ENCODE measurements around the gene OSBP2.

Gene OSBP2, protein sequence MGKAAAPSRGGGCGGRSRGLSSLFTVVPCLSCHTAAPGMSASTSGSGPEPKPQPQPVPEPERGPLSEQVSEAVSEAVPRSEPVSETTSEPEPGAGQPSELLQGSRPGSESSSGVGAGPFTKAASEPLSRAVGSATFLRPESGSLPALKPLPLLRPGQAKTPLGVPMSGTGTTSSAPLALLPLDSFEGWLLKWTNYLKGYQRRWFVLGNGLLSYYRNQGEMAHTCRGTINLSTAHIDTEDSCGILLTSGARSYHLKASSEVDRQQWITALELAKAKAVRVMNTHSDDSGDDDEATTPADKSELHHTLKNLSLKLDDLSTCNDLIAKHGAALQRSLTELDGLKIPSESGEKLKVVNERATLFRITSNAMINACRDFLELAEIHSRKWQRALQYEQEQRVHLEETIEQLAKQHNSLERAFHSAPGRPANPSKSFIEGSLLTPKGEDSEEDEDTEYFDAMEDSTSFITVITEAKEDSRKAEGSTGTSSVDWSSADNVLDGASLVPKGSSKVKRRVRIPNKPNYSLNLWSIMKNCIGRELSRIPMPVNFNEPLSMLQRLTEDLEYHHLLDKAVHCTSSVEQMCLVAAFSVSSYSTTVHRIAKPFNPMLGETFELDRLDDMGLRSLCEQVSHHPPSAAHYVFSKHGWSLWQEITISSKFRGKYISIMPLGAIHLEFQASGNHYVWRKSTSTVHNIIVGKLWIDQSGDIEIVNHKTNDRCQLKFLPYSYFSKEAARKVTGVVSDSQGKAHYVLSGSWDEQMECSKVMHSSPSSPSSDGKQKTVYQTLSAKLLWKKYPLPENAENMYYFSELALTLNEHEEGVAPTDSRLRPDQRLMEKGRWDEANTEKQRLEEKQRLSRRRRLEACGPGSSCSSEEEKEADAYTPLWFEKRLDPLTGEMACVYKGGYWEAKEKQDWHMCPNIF

DNA sequence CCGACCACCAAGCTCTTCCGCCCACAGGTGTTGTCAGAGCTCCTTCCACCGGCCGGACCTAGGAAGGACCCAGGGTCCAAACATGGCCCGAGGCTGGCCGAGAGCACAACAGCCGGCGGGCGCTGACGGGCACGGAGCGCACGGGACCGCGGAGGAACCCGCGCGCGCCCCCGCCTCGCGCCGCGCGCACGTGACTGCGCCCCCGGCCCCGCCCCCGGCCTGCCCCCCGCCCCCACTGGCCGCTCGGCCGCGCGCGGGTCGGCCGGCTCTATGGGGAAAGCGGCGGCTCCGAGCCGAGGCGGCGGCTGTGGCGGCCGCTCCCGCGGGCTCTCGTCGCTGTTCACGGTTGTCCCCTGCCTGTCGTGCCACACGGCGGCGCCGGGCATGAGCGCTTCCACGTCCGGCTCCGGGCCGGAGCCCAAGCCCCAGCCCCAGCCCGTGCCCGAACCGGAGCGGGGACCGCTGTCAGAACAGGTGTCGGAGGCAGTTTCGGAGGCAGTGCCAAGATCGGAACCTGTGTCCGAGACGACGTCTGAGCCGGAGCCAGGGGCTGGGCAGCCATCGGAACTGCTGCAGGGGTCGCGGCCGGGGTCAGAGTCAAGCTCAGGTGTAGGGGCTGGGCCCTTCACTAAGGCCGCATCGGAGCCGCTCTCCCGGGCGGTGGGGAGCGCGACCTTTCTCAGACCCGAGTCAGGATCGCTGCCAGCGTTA is at the start of gene OSBP2:
OSBP2 (plus strand) TSS at position 235 of the 711 bp plus-strand sequence; CDS start at position 271, 36 bp downstream.
- Histone ChIP-seq H3K9me3 (ENCODE audit: control insufficient read depth in 5 of 5, low read length in 5 of 5) (no peaks in the 10 kb centered on the region), H3K27me3 (ENCODE audit: control insufficient read depth in 5 of 5, insufficient read depth in 4 of 5, low read length in 5 of 5) (peaks cover 0 to 9% (median 4%) of the 10 kb centered on the region in 5 donors), H3K27ac (ENCODE audit: low read depth, low read length) (no peak within 1 kb of the TSS), H3K4me1 (ENCODE audit: control insufficient read depth in 5 of 5, insufficient read depth in 5 of 5, low read length in 5 of 5) (peaks cover 0 to 22% (median 16%) of the 10 kb centered on the region in 5 donors), H3K36me3 (ENCODE audit: control insufficient read depth in 5 of 5, insufficient read depth in 5 of 5, low read length in 5 of 5) (no peaks in the 10 kb centered on the region), H3K4me3 (ENCODE audit: low read depth in 1 of 5, low read length in 5 of 5) (peak within 1 kb of the TSS in 4 of 5 donors; percentile 60 to 76 (median 66)), H3K9ac (ENCODE audit: low read length in 5 of 5) (peak within 1 kb of the TSS in 4 of 5 donors; percentile 6 to 76 (median 51))

DNA sequence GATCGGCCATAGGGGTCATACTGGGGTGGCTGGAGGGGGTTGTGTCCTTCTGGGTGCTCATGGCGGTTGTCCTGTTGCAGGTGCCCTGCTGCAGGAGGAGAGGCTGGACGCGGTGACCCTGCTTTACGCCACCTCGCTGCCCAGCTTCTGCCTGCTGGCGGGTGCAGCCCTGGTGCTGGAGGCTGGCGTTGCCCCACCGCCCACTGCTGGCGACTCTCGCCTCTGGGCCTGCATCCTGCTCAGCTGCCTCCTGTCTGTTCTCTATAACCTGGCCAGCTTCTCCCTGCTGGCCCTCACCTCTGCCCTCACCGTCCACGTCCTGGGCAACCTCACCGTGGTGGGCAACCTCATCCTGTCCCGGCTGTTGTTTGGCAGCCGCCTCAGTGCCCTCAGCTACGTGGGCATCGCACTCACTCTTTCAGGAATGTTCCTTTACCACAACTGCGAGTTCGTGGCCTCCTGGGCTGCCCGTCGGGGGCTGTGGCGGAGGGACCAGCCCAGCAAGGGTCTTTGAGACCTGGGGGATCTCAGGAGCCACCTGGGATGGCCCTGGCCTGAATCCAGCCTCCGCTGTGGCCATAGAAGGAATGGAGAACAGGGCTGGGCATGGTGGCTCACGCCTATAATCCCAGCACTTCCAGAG is 48.0 kb upstream of the OSBP2 start:
- Histone ChIP-seq H3K4me3 (ENCODE audit: low read depth in 1 of 5, low read length in 5 of 5) (no peak overlapping the region), H3K9ac (ENCODE audit: low read length in 5 of 5) (no peak overlapping the region)

DNA sequence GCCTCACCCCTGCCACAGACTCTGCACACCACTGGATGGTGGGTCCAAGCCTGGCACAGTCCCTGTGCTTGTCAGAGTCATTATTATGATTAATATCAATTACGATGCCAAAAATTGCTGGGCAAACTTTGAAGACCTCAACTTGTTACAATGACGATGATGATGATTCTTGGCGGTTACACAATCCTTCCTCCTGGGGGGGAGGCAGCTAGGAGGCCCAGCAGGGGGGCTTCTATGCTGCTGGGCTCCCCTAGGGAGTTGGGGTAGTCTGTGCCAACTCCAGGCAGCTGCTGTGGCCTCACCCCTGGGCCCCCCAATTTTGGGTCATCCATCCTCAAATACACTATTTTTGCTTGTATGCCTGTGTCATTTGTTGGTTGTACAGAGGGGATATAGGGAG is 47.1 kb upstream of the OSBP2 start:
- Histone ChIP-seq H3K36me3 (ENCODE audit: control insufficient read depth in 5 of 5, insufficient read depth in 5 of 5, low read length in 5 of 5) (peaks cover 0 to 3% (median 2%) of the 10 kb centered on the region in 5 donors), H3K27me3 (ENCODE audit: control insufficient read depth in 5 of 5, insufficient read depth in 4 of 5, low read length in 5 of 5) (no peaks in the 10 kb centered on the region), H3K9ac (ENCODE audit: low read length in 5 of 5) (no peak overlapping the region), H3K27ac (ENCODE audit: low read depth, low read length) (no peak overlapping the region), H3K4me3 (ENCODE audit: low read depth in 1 of 5, low read length in 5 of 5) (no peak overlapping the region), H3K4me1 (ENCODE audit: control insufficient read depth in 5 of 5, insufficient read depth in 5 of 5, low read length in 5 of 5) (peaks cover 0 to 5% (median 0%) of the 10 kb centered on the region in 5 donors), H3K9me3 (ENCODE audit: control insufficient read depth in 5 of 5, low read length in 5 of 5) (no peaks in the 10 kb centered on the region)

More for the DNA sequence above, 48.0 kb upstream of the OSBP2 start:
- Histone ChIP-seq H3K27me3 (ENCODE audit: control insufficient read depth in 5 of 5, insufficient read depth in 4 of 5, low read length in 5 of 5) (no peaks in the 10 kb centered on the region), H3K4me1 (ENCODE audit: control insufficient read depth in 5 of 5, insufficient read depth in 5 of 5, low read length in 5 of 5) (peaks cover 0 to 5% (median 0%) of the 10 kb centered on the region in 5 donors), H3K36me3 (ENCODE audit: control insufficient read depth in 5 of 5, insufficient read depth in 5 of 5, low read length in 5 of 5) (peaks cover 0 to 3% (median 2%) of the 10 kb centered on the region in 5 donors), H3K9me3 (ENCODE audit: control insufficient read depth in 5 of 5, low read length in 5 of 5) (no peaks in the 10 kb centered on the region), H3K27ac (ENCODE audit: low read depth, low read length) (no peak overlapping the region)

DNA sequence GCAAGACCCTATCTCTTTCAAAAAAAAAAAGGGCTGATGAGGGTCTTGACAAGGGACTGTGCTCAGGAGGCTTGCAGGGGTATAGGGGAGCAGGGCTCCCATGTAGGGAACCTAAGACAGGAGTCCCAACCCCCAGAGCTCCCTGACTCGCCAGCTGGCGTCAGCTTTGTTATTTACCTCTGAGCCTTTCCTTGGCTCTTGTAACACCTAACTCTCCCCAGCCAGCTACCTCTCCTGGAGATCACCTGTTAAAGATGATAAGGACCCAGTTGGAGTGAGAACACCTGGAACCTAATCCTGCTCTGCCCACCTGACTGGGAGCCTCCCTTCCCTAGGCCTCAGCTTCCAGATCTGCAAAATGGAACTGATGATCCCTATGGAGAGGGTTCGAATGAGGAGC is 45.8 kb upstream of the OSBP2 start:
- Histone ChIP-seq H3K4me1 (ENCODE audit: control insufficient read depth in 5 of 5, insufficient read depth in 5 of 5, low read length in 5 of 5) (peaks cover 0 to 5% (median 0%) of the 10 kb centered on the region in 5 donors), H3K9ac (ENCODE audit: low read length in 5 of 5) (no peak overlapping the region), H3K4me3 (ENCODE audit: low read depth in 1 of 5, low read length in 5 of 5) (no peak overlapping the region), H3K36me3 (ENCODE audit: control insufficient read depth in 5 of 5, insufficient read depth in 5 of 5, low read length in 5 of 5) (peaks cover 0 to 3% (median 2%) of the 10 kb centered on the region in 5 donors), H3K27me3 (ENCODE audit: control insufficient read depth in 5 of 5, insufficient read depth in 4 of 5, low read length in 5 of 5) (no peaks in the 10 kb centered on the region), H3K27ac (ENCODE audit: low read depth, low read length) (no peak overlapping the region), H3K9me3 (ENCODE audit: control insufficient read depth in 5 of 5, low read length in 5 of 5) (no peaks in the 10 kb centered on the region)

DNA sequence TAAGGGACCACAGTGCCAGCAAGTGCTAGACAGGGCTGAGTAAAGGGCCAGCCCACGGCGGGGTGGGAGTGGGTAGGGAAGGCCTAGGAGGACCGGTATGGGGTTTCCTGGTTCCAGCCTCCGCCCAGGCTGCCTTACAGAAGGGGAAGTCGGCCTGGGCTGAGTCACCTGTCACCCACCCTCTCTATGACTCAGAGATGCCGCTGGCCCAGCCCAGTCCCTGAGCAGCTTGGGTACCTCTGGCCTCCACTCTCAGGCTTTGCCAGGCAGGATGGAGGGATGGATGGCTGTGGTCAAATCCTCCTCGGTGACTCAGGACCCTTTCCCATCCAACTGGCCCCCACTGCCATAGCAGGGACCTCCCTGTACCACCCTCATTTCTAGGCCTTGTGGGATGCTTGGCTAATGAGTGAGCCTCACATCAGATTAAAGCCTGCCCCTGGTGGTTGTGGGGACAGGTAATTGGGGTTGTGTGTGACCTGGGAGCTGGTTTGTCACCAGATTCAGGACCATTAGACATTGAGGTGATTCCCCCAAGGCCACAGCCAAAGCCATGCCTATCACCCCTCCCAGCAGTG is 45.2 kb upstream of the OSBP2 start:
- Histone ChIP-seq H3K4me3 (ENCODE audit: low read depth in 1 of 5, low read length in 5 of 5) (no peak overlapping the region), H3K9ac (ENCODE audit: low read length in 5 of 5) (no peak overlapping the region), H3K9me3 (ENCODE audit: control insufficient read depth in 5 of 5, low read length in 5 of 5) (no peaks in the 10 kb centered on the region), H3K27me3 (ENCODE audit: control insufficient read depth in 5 of 5, insufficient read depth in 4 of 5, low read length in 5 of 5) (no peaks in the 10 kb centered on the region), H3K4me1 (ENCODE audit: control insufficient read depth in 5 of 5, insufficient read depth in 5 of 5, low read length in 5 of 5) (peaks cover 0 to 5% (median 0%) of the 10 kb centered on the region in 5 donors), H3K36me3 (ENCODE audit: control insufficient read depth in 5 of 5, insufficient read depth in 5 of 5, low read length in 5 of 5) (peaks cover 0 to 4% (median 3%) of the 10 kb centered on the region in 5 donors), H3K27ac (ENCODE audit: low read depth, low read length) (no peak overlapping the region)

DNA sequence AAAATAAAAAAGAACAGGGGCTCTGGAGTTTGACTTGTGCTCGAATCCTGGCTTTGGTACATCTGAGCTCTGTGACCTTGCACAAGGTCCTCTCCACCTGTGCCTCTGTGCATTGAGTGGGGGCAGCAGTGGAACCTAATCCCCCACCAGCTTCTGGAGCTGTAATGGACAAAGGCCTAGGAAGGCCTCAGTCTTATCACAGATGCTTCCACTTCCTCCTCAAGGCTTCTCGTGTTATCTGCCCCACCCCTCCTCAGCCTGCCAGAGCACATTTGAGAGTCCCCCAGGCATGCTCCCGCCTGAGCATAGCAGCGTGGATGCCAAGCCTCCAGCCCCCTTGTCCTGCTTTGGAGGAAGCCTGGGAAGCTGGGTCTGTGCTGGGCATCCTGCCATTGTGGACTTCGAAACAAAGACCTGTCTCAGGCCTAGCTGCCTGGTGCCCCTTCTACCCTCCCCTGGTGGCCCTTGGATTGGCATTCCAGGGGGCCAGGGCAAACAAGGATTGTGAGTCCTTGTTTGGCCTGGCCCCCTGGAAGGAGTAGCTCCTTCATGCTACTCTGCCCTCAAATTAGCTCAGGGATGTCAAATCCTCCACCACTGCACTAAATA is 44.1 kb upstream of the OSBP2 start:
- H3K27ac ChIP-seq (ENCODE audit: low read depth, low read length), result no peak overlapping the region
- H3K4me1 ChIP-seq (ENCODE audit: control insufficient read depth in 5 of 5, insufficient read depth in 5 of 5, low read length in 5 of 5), result peaks cover 0 to 5% (median 0%) of the 10 kb centered on the region in 5 donors
- H3K9ac ChIP-seq (ENCODE audit: low read length in 5 of 5), result no peak overlapping the region

DNA sequence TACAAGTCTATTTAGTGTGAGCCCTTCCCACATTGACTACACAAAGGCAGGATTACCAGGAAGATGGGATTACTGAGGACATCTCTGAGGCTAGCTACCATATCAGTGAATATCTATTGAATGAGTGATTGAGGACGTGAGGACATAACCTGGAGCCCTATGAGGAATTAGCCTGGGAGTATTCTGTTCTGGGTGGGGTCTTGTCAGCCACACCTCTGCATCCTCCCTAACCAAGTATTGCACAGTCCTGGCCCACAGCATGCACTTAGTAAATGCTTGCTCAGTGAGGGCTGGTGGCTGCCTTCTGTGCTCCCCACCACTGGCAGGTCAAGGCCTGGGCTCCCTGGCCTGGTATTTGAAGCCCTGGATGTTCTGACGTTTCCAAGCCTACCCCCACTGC is 41.8 kb upstream of the OSBP2 start:
- Histone ChIP-seq H3K27me3 (ENCODE audit: control insufficient read depth in 5 of 5, insufficient read depth in 4 of 5, low read length in 5 of 5) (no peaks in the 10 kb centered on the region), H3K9ac (ENCODE audit: low read length in 5 of 5) (no peak overlapping the region), H3K36me3 (ENCODE audit: control insufficient read depth in 5 of 5, insufficient read depth in 5 of 5, low read length in 5 of 5) (peaks cover 0 to 6% (median 2%) of the 10 kb centered on the region in 5 donors), H3K4me3 (ENCODE audit: low read depth in 1 of 5, low read length in 5 of 5) (no peak overlapping the region), H3K27ac (ENCODE audit: low read depth, low read length) (no peak overlapping the region), H3K9me3 (ENCODE audit: control insufficient read depth in 5 of 5, low read length in 5 of 5) (no peaks in the 10 kb centered on the region), H3K4me1 (ENCODE audit: control insufficient read depth in 5 of 5, insufficient read depth in 5 of 5, low read length in 5 of 5) (peaks cover 0 to 5% (median 0%) of the 10 kb centered on the region in 5 donors)

More for the DNA sequence above, 44.1 kb upstream of the OSBP2 start:
- Histone ChIP-seq H3K9me3 (ENCODE audit: control insufficient read depth in 5 of 5, low read length in 5 of 5) (no peaks in the 10 kb centered on the region), H3K36me3 (ENCODE audit: control insufficient read depth in 5 of 5, insufficient read depth in 5 of 5, low read length in 5 of 5) (peaks cover 0 to 6% (median 3%) of the 10 kb centered on the region in 5 donors), H3K4me3 (ENCODE audit: low read depth in 1 of 5, low read length in 5 of 5) (no peak overlapping the region), H3K27me3 (ENCODE audit: control insufficient read depth in 5 of 5, insufficient read depth in 4 of 5, low read length in 5 of 5) (no peaks in the 10 kb centered on the region)

DNA sequence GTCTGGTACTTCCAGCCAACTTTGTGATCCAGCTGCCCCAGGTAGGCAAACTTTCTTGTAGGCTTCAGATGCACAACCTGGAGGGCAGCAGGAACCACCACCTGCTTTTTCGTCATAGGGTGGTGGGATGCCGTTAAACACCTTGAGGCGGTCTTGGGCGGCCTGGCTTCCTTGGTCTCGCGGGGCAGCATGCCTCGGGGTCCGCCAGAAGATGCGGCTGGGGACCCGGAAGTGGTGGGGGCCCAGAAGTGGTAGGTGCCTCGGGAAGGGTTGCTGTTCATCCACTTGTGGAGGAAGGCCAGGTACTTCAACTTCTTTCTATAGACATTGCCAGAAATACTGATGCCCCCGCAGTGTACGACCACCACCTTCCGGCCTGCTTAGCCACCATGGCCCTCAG is 40.3 kb upstream of the OSBP2 start:
- Histone ChIP-seq H3K9ac (ENCODE audit: low read length in 5 of 5) (no peak overlapping the region), H3K9me3 (ENCODE audit: control insufficient read depth in 5 of 5, low read length in 5 of 5) (no peaks in the 10 kb centered on the region), H3K27ac (ENCODE audit: low read depth, low read length) (no peak overlapping the region), H3K4me1 (ENCODE audit: control insufficient read depth in 5 of 5, insufficient read depth in 5 of 5, low read length in 5 of 5) (peaks cover 0 to 5% (median 0%) of the 10 kb centered on the region in 5 donors), H3K27me3 (ENCODE audit: control insufficient read depth in 5 of 5, insufficient read depth in 4 of 5, low read length in 5 of 5) (no peaks in the 10 kb centered on the region), H3K4me3 (ENCODE audit: low read depth in 1 of 5, low read length in 5 of 5) (no peak overlapping the region), H3K36me3 (ENCODE audit: control insufficient read depth in 5 of 5, insufficient read depth in 5 of 5, low read length in 5 of 5) (peaks cover 0 to 6% (median 0%) of the 10 kb centered on the region in 5 donors)
